GM19372 (cell line): ENCODE data around the gene COMMD10.
"Not testable (repeated sequence)": the region's sequence is repeated elsewhere in the genome, so short reads cannot be mapped to it uniquely, and the experiment has no call there.

Source experiments
- ATAC-seq: cut with Tn5 transposase; IDR thresholded peaks from one replicate; pipeline ENCODE4 v1.9.1; 2021; ENCODE audit warnings: mild to moderate bottlenecking, low read depth, moderate library complexity; ENCODE audit not compliant: unreplicated experiment

The COMMD10 gene

GRCh38 chr5:116084871-116085715, at the start of gene COMMD10:
Gene COMMD10 (plus strand): TSS chr5:116085025.
- peak; percentile 76 for ATAC-seq

GRCh38 chr5:116035123-116035522, 49.7 kb upstream of the COMMD10 start:
- ATAC-seq, result no peak

GRCh38 chr5:116037236-116037822, 47.5 kb upstream of the COMMD10 start:
- ATAC-seq, result no peak

- ATAC-seq, result peak; percentile 66
Measured at GRCh38 chr5:116038817-116039216, 46.0 kb upstream of the COMMD10 start.

- ATAC-seq, result no peak
Measured at GRCh38 chr5:116042375-116042774, 42.5 kb upstream of the COMMD10 start.

- no peak for ATAC-seq
Measured at GRCh38 chr5:116044073-116044472, 40.8 kb upstream of the COMMD10 start.

- ATAC-seq, result no peak
Measured at GRCh38 chr5:116045821-116046220, 39.0 kb upstream of the COMMD10 start.

- ATAC-seq, result no peak
Measured at GRCh38 chr5:116046261-116046660, 38.6 kb upstream of the COMMD10 start.

GRCh38 chr5:116046823-116047222, 38.0 kb upstream of the COMMD10 start:
- ATAC-seq, result no peak

GRCh38 chr5:116058346-116058936, 26.4 kb upstream of the COMMD10 start:
- ATAC-seq, result no peak

- no peak for ATAC-seq
Measured at GRCh38 chr5:116062352-116062751, 22.5 kb upstream of the COMMD10 start.

GRCh38 chr5:116063950-116064349, 20.9 kb upstream of the COMMD10 start:
- ATAC-seq, result no peak

- no peak for ATAC-seq
Measured at GRCh38 chr5:116068028-116068632, 16.7 kb upstream of the COMMD10 start.

GRCh38 chr5:116071211-116071610, 13.6 kb upstream of the COMMD10 start:
- no peak for ATAC-seq

- no peak for ATAC-seq
Measured at GRCh38 chr5:116075191-116075831, 9.5 kb upstream of the COMMD10 start.

GRCh38 chr5:116076496-116076895, 8.3 kb upstream of the COMMD10 start:
- peak; percentile 100 for ATAC-seq

GRCh38 chr5:116078199-116078598, 6.6 kb upstream of the COMMD10 start:
- ATAC-seq, result no peak

- peak; percentile 43 for ATAC-seq
Measured at GRCh38 chr5:116084287-116084691, 536 bp upstream of the COMMD10 start.

- not testable (repeated sequence) for ATAC-seq
Measured at GRCh38 chr5:116086309-116086708, 1.5 kb downstream of the COMMD10 start.

GRCh38 chr5:116088062-116088461, 3.2 kb downstream of the COMMD10 start:
- ATAC-seq, result no peak

- no peak for ATAC-seq
Measured at GRCh38 chr5:116090302-116090701, 5.5 kb downstream of the COMMD10 start.
